ENCODE data around the gene HOXC12.

The HOXC12 gene

DNA sequence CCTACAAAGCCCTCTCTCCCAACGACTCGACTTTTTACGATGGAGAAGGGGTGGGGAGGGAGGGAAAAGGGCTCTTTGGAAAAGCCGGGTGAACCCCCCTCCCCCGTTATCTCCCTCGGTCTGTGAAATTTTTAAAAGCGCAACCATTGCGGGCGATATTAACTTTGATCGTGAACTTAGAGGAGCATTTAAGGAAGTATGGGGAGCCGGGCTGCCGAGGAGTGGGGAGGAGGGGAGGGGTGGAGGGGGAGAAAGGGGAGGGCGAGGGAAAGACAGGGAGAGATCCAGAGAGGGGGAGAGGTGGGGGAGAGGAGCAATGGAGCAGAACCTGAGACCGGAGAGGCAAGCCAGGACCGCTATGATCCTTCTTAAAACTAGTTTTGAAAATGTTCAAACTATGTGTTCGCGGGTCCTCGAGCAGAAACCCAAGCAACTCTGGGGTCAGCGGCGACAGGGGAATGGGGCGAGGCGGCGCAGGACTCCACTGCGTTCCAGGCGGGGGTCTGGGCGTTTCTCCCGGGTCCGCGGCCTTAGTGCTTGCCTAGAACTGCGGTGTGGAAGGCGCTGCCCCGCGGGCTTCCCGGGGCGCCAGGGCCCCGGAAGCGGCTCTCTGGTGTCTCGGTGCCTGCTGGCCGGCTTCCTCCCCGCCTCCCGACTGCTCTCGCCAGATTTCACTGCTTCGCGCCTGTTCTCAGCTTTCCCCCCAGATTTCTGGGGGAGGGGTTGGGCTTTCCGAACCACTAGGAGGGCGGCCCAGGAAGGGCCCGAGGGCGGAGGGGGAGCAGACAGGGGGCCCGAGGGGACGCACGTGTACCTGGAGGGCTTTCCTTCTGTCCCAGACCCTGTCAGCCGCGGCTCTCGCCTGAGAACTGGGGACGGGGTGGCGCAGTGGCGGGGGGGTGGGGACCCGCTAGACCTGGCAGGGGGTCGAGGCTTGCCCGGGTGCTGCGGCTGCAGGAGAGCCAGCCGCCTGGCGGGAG, 19.7 kb downstream of the HOXC12 start, which contains the start of gene HOTAIR:
Gene HOTAIR (minus strand): TSS at position 871 of the 980 bp plus-strand sequence.
- H3K4me1 Mint-ChIP-seq: peaks cover 35% of the 10 kb centered on the region
- peak within 1 kb of the TSS in 2 of 3 experiments; percentile 88 to 100 for H3K27ac Mint-ChIP-seq
- TF ChIP-seq, protein P1, sequence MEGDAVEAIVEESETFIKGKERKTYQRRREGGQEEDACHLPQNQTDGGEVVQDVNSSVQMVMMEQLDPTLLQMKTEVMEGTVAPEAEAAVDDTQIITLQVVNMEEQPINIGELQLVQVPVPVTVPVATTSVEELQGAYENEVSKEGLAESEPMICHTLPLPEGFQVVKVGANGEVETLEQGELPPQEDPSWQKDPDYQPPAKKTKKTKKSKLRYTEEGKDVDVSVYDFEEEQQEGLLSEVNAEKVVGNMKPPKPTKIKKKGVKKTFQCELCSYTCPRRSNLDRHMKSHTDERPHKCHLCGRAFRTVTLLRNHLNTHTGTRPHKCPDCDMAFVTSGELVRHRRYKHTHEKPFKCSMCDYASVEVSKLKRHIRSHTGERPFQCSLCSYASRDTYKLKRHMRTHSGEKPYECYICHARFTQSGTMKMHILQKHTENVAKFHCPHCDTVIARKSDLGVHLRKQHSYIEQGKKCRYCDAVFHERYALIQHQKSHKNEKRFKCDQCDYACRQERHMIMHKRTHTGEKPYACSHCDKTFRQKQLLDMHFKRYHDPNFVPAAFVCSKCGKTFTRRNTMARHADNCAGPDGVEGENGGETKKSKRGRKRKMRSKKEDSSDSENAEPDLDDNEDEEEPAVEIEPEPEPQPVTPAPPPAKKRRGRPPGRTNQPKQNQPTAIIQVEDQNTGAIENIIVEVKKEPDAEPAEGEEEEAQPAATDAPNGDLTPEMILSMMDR (IDR thresholded peaks at IDR 0.05; ENCODE audit: unreplicated experiment in 3 of 3): no peak
- H3K9me3 Mint-ChIP-seq: no peaks in the 10 kb centered on the region
- H3K36me3 Mint-ChIP-seq (ENCODE audit: low read depth): no peaks in the 10 kb centered on the region
- H3K4me3 Mint-ChIP-seq: peak within 1 kb of the TSS; percentile 80 to 87 (median 86)
- H3K27me3 Mint-ChIP-seq (ENCODE audit: low read depth): peaks cover 100% of the 10 kb centered on the region

DNA sequence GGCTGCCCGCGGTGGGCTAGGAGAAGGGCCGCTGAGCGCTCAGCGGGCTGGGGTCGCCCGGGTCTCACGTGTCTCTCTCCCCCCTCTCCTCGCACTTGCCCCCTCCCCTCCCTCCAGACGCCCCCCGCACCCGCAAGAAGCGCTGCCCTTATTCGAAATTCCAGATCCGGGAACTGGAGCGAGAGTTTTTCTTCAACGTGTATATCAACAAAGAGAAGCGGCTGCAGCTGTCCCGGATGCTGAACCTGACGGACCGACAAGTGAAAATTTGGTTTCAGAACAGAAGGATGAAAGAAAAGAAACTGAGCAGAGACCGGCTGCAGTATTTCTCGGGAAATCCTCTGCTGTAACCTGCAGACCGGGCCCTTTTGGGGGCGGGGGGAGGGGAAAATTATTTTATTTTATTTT, 20.4 kb downstream of the HOXC12 start:
- peak overlapping the region; percentile 80 to 87 (median 86) for H3K4me3 Mint-ChIP-seq
- TF ChIP-seq, protein P1 (IDR thresholded peaks at IDR 0.05; ENCODE audit: unreplicated experiment in 3 of 3): no peak

DNA sequence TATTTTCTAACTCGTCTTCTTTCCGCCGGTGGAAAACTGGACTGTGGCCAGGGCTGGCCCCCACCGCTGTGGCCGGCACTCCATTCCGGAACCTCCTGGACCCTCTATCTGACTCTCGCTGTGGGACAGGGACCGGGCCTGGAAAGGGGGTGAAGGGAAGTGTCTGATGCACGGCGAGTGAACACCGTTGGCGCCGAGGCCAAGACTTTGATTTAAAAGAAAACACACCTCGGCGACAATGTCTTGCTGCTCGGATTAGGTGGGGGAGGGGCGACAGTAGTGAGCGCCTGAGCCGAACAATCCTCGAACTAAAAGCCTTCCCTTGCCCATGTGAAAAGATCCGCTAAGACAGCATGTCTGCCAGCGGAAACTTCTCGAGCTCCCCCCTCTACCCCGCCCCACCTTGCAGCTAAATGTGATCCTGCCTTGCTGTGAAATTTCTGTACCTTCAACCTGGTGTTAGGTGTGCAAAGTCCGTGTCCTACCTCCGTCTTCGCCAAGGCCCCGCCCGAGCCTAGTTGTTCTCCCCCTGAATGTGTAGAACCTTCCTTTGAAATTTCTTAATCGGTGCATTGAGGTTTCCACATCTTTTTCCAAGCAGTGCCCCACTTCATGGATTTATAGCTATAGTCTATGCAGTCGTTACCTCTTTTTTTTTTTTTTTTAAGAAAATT, 20.9 kb downstream of the HOXC12 start:
- peak overlapping the region in 2 of 3 experiments; percentile 88 to 100 for H3K27ac Mint-ChIP-seq
- peaks cover 35% of the 10 kb centered on the region for H3K4me1 Mint-ChIP-seq
- H3K4me3 Mint-ChIP-seq: peak overlapping the region; percentile 80 to 87 (median 86)
- no peaks in the 10 kb centered on the region for H3K36me3 Mint-ChIP-seq (ENCODE audit: low read depth)
- TF ChIP-seq, protein P1 (IDR thresholded peaks at IDR 0.05; ENCODE audit: unreplicated experiment in 3 of 3): no peak
- H3K9me3 Mint-ChIP-seq: no peaks in the 10 kb centered on the region
- peaks cover 100% of the 10 kb centered on the region for H3K27me3 Mint-ChIP-seq (ENCODE audit: low read depth)

More for the DNA sequence above, 20.4 kb downstream of the HOXC12 start:
- Mint-ChIP-seq H3K36me3 (ENCODE audit: low read depth) (no peaks in the 10 kb centered on the region), H3K27me3 (ENCODE audit: low read depth) (peaks cover 100% of the 10 kb centered on the region), H3K4me1 (peaks cover 35% of the 10 kb centered on the region), H3K27ac (peak overlapping the region in 2 of 3 experiments; percentile 88 to 100), H3K9me3 (no peaks in the 10 kb centered on the region)

DNA sequence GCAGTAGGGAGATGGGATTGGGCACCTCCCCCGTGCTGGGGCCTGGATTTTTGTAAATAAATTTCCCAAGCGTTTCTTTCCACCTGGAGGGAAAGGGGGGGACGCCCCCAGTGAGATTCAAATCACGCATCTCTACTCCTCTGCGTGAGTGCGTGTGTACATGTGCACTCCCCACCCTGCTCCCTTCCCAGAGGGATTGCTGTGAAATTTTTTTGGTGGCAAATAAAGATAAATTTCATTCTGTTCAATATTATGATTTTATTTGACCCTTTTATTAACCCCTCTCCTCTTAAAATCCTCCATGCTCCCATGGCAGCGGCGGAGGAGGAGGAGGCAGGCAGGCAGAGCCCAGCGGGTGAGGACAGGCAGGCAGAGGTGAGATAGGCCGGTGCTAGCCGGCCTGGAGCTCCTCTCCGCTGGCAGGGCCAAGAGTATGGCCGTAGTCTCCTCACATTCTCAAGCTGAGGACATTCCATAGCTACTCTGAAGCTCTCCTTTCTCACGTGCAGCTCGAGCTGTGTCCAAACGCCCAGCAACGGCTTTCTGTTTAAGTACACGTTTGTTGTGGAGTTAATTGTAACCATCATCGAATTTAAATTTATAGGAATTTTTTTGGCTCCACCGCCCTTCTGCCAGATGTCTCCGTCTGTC, 21.6 kb downstream of the HOXC12 start:
- H3K36me3 Mint-ChIP-seq (ENCODE audit: low read depth): no peaks in the 10 kb centered on the region
- TF ChIP-seq, protein P1 (IDR thresholded peaks at IDR 0.05; ENCODE audit: unreplicated experiment in 3 of 3): no peak
- H3K4me3 Mint-ChIP-seq: peak overlapping the region; percentile 39 to 86 (median 55)
- no peaks in the 10 kb centered on the region for H3K9me3 Mint-ChIP-seq
- H3K27me3 Mint-ChIP-seq (ENCODE audit: low read depth): peaks cover 100% of the 10 kb centered on the region
- peak overlapping the region in 2 of 3 experiments; percentile 67 to 100 for H3K27ac Mint-ChIP-seq
- H3K4me1 Mint-ChIP-seq: peaks cover 35% of the 10 kb centered on the region

DNA sequence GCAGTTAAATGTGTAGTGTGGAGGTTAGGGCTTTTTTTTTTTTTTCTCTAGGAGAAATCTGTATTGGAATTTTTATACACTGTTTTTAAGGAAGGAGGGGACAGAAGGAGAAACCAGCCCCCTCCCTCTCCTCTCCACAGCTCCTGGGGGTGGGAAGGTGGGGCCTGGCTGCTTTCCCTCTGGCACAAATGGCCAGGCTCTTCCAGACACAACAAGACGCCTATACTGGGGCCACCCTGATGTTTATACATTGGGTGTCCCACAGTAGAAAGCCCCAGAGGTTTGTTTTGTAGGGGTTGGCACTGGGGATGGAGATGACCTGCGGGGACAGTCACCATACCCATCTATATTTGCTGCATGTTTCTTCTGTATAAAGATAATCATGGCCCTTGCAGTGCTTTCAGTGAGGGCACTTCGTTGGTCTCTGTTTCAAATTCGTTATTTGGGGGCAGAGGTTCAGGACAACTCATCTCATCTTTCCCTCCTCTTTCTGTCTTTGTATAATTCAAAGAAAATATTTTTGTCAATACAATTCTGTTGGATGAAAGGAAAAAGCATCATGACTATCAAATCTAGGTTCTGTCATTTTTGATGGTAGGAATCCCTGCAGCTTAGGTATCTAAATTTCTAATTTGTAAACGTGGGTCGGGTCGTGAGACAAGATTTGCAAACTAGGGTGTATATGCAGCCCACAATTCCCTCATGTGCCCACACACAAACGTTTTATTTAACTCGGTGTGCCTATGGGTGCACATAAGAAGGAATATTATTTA, 22.3 kb downstream of the HOXC12 start:
- TF ChIP-seq, protein P1 (IDR thresholded peaks at IDR 0.05; ENCODE audit: unreplicated experiment in 3 of 3): no peak
- Mint-ChIP-seq H3K36me3 (ENCODE audit: low read depth) (no peaks in the 10 kb centered on the region), H3K27ac (peak overlapping the region in 2 of 3 experiments; percentile 67 to 100), H3K9me3 (no peaks in the 10 kb centered on the region), H3K27me3 (ENCODE audit: low read depth) (peaks cover 100% of the 10 kb centered on the region), H3K4me3 (peak overlapping the region; percentile 39 to 86 (median 55)), H3K4me1 (peaks cover 35% of the 10 kb centered on the region)
